ENCODE results near the gene RASSF7. TPM values are rescaled to one million over a fixed set of nuclear protein-coding genes. Genes with fewer than 3 reads are reported as not detected.
"Not testable (repeated sequence)": the region's sequence is repeated elsewhere in the genome, so short reads cannot be mapped to it uniquely, and the experiment has no call there.

The RASSF7 gene
- polyA plus RNA-seq, 1 donor, result 3.7 TPM

DNA sequence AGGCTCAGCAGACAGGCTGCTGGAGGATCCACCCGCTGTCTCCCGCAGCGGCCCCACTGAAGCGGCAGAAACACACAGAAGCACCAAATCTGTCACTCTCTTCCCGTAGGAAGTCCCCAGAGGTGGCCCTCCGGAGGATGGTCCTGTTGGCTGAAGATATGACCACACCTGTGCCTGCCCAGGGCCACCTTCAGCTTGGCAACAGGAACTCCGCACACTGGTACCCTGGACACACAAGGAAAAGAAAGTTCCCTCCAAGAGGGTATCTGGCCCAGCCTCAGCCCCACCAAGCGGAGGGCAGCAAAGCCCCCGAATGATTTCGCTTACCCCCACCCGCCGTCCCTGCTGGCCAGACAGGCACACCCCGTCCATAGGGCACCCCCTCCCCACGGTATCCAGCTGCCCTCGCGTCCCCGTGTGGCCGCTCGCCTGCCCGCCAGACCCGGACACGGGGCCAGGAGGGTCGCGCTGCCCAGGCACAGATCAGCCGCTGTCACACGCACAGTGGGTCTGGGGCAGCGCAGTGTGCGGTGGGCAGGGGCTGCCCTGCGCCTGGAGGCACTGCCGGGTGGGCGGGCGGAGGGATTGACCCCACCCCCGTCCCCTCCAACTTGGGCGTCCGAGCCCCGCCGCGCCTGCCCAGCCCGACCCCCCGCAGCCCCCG lies 7.0 kb downstream of the RASSF7 start:
- DNase-seq, result no peak

DNA sequence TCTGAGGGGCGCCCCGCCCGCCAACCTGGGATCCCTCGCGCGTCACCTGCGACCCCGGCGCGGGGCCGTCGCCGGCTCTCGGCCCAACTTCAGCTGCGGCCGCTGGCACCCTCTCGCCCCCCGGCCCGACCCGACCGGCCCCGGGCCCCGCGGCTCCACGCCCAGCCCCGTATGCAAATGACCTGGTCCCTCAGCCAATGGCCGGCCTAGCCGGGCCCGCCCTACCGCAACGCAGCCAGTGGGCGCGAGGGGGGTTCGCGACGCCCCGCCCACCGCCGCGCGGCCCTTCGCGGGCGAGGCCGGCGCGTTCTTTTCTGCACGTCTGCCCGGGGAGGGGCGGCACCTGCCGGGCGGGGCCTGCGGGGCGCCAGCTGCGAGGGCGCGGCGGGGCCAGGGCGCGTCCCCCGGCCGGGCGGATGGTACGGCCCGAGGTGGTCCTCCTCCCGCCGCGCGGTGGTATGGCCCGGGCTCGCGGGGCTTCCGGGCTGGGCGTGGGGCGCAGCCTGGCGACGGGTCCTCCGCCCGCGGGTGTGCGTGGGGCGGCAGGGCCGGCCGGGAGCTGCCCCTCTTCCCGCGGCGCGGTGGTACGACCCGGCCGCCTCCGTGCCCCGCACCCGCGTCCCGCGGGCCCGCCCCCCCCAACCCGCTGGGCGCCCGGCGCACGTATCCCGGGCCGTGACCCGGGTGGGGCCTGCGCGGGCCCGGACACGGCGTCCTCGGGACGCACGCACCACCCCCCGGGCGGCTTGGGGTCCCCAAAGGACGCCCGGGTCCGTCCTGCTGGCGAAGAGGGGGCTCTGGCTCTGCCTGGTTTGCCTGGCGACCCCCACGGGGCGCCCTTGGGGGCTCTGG lies 7.8 kb downstream of the RASSF7 start:
- peak; percentile 94 for DNase-seq

DNA sequence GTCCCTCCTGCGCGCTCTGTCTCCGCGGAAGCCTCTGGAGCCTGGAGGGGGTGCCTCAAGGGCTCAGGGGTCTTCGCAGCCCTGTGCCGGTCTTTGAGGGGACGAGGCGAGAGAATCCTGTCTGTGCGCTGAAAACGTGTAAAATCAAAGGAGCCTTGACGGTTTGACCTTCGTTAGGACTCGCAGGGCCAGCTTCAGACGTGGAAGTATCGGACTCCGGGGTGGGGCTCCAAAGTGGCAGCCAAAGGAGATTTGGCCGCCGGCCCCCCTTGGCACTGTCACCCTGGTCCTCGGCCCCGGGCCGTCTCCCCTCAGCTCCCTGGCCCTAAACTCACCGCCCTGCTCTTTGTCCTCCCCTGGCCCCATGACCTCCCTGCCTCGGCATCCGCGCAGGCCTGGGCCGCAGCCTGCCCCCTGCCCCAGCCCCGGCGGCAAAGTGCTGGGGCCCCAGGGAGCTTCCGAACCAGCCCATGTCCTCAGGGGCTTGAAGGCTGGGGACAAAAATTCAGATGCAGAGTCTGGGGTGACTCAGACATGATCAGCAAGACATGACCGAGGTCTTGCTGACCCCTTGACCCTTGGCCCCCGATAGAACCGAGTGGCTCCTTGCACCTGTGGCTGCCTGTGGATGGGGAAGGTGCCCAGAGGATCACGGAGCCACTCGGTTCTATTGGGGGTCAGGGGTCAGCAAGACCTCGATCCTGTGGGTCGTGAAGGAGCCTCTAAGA lies 8.6 kb downstream of the RASSF7 start:
- no peak for DNase-seq

DNA sequence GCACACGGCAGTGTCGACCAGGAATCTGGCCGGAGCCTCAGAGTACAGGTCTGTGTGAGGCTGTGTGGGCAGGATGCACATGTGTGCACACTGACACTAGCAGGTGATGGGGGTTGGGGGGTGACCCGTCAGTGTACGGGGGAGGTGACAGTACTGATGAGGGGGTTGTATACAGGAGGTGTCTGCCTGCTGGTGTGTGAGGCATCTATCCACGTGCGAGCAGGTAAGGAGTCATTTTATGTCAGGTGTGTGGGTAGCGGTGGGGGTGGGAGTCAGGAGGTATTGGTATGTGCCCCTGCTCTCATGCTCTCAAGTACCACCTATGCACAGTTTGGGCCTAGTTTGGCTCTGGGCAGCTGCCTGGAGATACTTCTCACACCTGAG lies 11.0 kb downstream of the RASSF7 start:
- no peak for DNase-seq

- DNase-seq, result no peak
Measured at GRCh38 chr11:573146-573759, 12.5 kb downstream of the RASSF7 start.

DNA sequence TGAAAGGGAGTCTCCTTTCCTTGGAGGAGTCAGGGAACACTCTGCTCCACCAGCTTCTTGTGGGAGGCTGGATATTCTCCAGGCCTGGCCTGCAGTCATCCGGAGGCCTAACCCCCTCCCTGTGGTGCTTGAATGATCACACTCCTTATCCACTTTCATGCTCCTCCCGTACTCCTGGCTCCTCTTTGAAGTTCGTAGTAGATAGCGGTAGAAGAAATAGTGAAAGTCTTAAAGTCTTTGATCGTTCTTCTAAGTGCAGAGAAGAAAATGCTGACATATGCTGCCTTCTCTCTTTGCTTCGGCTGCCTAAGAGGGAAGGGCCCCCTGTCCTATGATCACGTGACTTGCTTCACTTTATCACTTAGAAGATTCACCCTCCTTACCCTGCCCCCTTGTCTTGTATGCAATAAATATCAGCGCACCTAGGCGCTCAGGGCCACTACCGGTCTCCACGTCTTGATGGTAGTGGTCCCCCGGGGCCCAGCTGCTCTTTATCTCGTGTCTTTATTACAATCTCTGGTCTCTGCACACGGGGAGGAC lies 13.3 kb downstream of the RASSF7 start:
- DNase-seq, result not testable (repeated sequence)

- DNase-seq, result no peak
Measured at GRCh38 chr11:574632-575312, 14.0 kb downstream of the RASSF7 start.

GRCh38 chr11:575313-575995 lies 14.7 kb downstream of the RASSF7 start:
- no peak for DNase-seq

DNA sequence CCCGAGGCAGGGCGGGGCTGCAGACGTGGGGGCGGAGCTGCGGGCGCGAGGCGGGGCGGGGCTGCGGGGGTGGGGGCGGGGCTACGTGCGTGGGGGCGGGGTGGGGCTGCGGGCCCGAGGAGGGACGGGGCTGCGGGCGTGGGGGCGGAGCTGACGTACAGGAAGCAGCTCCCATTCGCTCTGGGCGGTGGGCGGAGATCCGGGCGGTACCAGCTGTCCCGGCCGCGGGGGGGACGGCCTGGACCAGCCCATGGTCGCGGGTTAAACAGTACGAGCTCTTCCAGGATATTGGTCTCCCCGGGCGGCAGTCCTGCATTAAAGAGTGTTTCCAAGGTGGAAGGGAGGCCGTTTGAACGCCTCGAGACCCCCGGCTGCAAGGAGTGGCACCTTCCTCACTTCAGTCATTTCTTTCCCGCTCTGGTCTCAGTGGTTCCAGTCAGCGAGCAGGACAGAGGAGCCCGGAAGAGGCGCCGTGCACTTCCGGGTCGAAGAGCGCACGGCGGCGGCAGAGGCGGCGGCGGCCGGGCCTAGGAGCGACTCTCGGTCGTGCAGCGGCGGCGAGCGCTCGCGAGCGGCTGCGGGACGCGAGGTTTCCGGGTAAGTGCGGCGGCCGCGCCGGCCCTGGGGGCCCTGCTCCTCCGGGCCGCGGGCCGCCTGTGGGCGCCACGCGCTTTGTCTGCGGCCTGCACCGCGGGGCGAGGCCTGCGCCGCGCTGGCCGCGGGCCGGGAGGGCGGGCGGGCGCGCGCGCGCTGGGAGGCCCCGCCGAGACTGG lies 15.4 kb downstream of the RASSF7 start, which contains the start of gene PHRF1:
PHRF1 (plus strand) TSS at position 475 of the 773 bp plus-strand sequence. CDS start 5,043 bp downstream, outside the sequence.
- peak; percentile 95 for DNase-seq

DNA sequence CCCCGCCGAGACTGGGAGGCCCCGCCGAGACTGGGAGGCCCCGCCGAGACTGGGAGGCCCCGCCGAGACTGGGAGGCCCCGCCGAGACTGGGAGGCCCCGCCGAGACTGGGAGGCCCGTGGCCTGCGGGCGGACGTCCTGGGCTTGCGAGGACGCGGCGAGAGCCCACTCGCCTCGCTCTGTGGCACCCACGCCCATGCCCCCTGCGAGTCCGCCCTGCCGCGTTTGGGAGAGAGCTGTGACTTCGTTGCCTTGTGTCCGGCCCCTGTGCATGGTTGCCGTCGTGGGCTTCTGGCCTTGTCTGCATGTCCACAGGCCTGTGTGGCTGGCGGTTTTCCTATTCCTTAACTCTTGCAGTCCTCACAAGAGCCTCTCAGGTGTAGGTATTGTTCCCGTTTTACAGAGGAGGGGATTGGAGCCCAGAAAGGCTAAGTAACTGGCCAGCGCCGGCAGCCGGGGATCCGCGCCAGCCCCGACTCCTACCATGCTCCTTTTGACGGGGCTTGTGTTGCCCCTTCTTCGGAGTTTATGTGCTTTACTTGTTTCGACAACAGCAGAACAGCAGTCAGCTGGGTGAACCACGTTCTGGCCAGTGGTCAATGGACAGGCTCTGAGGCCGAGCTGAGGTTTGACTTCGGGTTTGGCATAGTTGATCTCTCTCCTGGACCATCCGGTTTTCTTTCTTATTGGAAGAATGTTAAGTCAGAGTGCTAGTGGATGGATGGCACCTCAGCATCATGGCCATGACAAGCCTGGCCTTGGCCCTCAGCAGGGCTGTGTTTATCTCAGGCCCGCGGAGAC lies 16.2 kb downstream of the RASSF7 start:
- DNase-seq, result no peak

GRCh38 chr11:577611-577894 lies 16.8 kb downstream of the RASSF7 start:
- no peak for DNase-seq

- DNase-seq, result no peak
Measured at GRCh38 chr11:578276-579035, 17.7 kb downstream of the RASSF7 start.

DNA sequence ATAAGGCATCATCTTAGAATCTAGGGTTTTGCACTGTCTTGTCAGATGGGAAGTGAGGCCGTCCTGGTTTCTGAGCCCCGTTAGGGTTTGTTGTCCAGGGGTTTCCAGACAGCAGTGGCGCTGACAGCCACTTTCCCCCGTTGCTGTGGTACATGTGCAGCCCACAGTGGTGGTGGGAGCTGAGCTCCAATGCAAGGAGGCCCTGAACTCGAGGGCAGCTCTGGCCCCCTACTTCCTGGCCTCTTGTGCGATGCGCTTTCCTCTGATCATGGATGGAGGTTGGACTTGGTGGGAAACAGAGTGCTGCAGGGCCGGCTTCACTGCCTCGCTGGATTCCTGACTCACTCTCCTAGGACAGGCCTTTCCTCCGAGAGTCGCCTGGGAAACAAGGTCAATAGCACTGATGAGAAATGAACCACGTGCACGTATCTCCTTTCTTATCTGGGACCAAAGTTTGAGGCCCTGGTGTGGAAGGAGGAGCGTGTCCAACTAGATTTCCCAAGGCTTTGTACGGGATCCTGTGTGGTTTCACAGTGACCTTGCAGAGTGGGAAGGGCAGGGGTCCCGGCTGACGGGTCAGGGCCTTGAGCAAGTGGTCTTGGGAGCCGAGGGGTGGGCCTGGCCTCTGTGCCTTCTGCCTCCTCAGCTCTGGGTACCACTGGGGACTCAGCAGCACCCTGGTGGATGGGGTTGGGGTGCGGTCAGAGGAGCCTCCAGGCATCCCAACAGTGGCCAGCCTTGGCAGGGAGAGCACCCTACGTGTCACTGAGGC lies 19.2 kb downstream of the RASSF7 start:
- no peak for DNase-seq

- no peak for DNase-seq
Measured at GRCh38 chr11:581342-581741, 20.6 kb downstream of the RASSF7 start.

- DNase-seq, result no peak
Measured at GRCh38 chr11:581752-582151, 21.0 kb downstream of the RASSF7 start.

- no peak for DNase-seq
Measured at GRCh38 chr11:584287-584686, 23.5 kb downstream of the RASSF7 start.

DNA sequence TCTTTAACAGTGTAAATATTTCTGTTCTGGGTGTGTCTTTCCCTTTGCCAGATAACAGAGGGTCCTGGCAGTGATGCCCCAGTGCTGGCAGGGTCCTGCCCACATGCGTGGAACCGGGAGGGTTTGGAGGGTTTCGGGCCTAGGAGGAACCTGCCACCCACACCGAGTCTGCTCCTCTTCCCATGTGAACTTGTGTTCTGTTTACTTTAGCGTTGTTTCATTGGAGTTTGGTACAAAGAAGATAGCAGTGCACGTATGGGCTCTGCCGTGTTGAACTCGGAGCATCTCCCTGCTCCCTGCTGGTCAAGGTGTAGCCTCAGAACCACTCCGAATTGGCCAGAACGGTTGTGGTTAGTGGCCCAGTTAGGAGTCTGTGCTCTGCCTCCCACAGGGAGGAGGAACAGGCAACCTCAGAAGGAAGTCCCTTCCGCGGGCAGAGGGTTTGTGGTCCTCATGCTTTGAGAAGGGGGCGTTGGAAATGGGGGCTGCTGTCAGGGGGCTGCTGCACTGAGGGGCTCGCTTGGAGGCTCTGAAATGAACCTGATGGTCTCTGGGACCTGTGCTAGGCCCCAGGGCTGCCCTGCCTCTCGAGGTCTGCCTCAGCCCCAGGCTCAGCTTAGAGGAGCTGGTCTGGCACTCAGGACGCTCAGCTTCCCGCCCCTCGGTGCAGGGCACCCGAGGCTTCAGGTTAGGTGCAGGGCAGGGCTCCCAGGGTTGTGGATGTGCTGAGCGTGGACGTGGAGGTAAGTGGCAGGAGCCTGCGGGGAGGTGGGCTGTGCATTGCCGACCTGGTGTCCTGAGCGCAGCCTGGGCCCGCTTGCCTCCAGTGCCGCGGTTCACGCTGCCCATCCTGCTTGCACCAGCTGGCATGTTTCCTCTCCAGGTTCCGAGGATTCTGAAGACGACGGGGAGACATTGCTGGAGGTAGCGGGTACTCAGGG lies 25.9 kb downstream of the RASSF7 start:
- no peak for DNase-seq

Measured in hindlimb muscle (tissue), 1 donor.